ENCODE data around the gene ASTL.

GRCh38 chr2:96164459-96165184 lies 26.3 kb upstream of the ASTL start:
- TF ChIP-seq EZH2 (IDR thresholded peaks at IDR 0.05): no peak
- TF ChIP-seq, protein P1, sequence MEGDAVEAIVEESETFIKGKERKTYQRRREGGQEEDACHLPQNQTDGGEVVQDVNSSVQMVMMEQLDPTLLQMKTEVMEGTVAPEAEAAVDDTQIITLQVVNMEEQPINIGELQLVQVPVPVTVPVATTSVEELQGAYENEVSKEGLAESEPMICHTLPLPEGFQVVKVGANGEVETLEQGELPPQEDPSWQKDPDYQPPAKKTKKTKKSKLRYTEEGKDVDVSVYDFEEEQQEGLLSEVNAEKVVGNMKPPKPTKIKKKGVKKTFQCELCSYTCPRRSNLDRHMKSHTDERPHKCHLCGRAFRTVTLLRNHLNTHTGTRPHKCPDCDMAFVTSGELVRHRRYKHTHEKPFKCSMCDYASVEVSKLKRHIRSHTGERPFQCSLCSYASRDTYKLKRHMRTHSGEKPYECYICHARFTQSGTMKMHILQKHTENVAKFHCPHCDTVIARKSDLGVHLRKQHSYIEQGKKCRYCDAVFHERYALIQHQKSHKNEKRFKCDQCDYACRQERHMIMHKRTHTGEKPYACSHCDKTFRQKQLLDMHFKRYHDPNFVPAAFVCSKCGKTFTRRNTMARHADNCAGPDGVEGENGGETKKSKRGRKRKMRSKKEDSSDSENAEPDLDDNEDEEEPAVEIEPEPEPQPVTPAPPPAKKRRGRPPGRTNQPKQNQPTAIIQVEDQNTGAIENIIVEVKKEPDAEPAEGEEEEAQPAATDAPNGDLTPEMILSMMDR (IDR thresholded peaks at IDR 0.05): no peak

All from neural progenitor cell (in vitro differentiated cells).